WTC11 (cell line): Measurements from ENCODE around the gene MYLK. TPM values are rescaled to one million over a fixed set of nuclear protein-coding genes. Genes with fewer than 3 reads are reported as not detected.

ENCODE experiments used
- ATAC-seq: fragments of 200-7000 bp; cut with Tn5 transposase; 2 replicates; pipeline ENCODE4 v1.10.0; 2021; ENCODE audit warnings: mild to moderate bottlenecking, moderate library complexity
- CTCF ChIA-PET: fragments of 300-600 bp; sonication (Branson Sonifier 250); formaldehyde crosslinking; loops from one replicate; lab custom pipeline; 2021; ENCODE audit warnings: antibody characterized with exemption; lab: Charles Lee
- POLR2A ChIA-PET: fragments of 350-600 bp; sonication (Branson Sonifier 250); formaldehyde crosslinking; loops from one replicate; lab custom pipeline; 2021; ENCODE audit warnings: antibody characterized with exemption; lab: Charles Lee
- DNase-seq: peaks from one replicate; pipeline ENCODE4 v3.0.0; 2021; ENCODE audit warnings: low spot score
- H3K27ac Mint-ChIP-seq: 2 replicates; pipeline ENCODE4 v1.8.0; 2021; ENCODE audit warnings: mixed read lengths
- H3K27me3 Mint-ChIP-seq: 2 replicates; pipeline ENCODE4 v1.8.0; 2021; ENCODE audit warnings: low read depth, mild to moderate bottlenecking, moderate library complexity, mixed read lengths
- H3K36me3 Mint-ChIP-seq: 2 replicates; pipeline ENCODE4 v1.8.0; 2021; ENCODE audit warnings: mixed read lengths
- H3K4me1 Mint-ChIP-seq: 2 replicates; pipeline ENCODE4 v1.8.0; 2022; ENCODE audit warnings: mixed read lengths
- H3K4me3 Mint-ChIP-seq: 2 replicates; pipeline ENCODE4 v1.8.0; 2021; ENCODE audit warnings: mild to moderate bottlenecking, moderate library complexity, mixed read lengths
- H3K9me3 Mint-ChIP-seq: 2 replicates; pipeline ENCODE4 v1.8.0; 2021; ENCODE audit warnings: mixed read lengths
- E2F4 ChIP-seq: sonication (generic); formaldehyde crosslinking; IDR thresholded peaks from 2 replicates; pipeline ENCODE4 v1.8.1; 2022; ENCODE audit warnings: low read depth, mild to moderate bottlenecking, moderate library complexity, missing genetic modification reagents, borderline replicate concordance
- ELF4 ChIP-seq: sonication (generic); formaldehyde crosslinking; IDR thresholded peaks from 2 replicates; pipeline ENCODE4 v1.8.1; 2022; ENCODE audit warnings: low read depth, mild to moderate bottlenecking, moderate library complexity, missing genetic modification reagents
- ESRRA ChIP-seq: sonication (generic); formaldehyde crosslinking; IDR thresholded peaks from 2 replicates; pipeline ENCODE4 v1.8.1; 2022; ENCODE audit warnings: mild to moderate bottlenecking, missing genetic modification reagents, borderline replicate concordance
- GRHL2 ChIP-seq: fragments of 250-450 bp; sonication (Bioruptor Pico); IDR thresholded peaks from 2 replicates; pipeline ENCODE4 v1.8.0; 2022; ENCODE audit warnings: mild to moderate bottlenecking, moderate library complexity; ENCODE audit not compliant: insufficient replicate concordance, severe bottlenecking
- GTF2I ChIP-seq: fragments of 250-450 bp; sonication (Bioruptor Pico); conservative IDR thresholded peaks from 2 replicates; pipeline ENCODE4 v1.4.0; 2021; ENCODE audit warnings: mild to moderate bottlenecking
- HMGXB4 ChIP-seq: sonication (generic); formaldehyde crosslinking; IDR thresholded peaks from 2 replicates; pipeline ENCODE4 v1.8.1; 2023; ENCODE audit warnings: mild to moderate bottlenecking, moderate library complexity, missing genetic modification reagents
- KAT7 ChIP-seq: sonication (generic); formaldehyde crosslinking; IDR thresholded peaks from 2 replicates; pipeline ENCODE4 v1.8.1; 2023; ENCODE audit warnings: missing genetic modification reagents, mild to moderate bottlenecking, borderline replicate concordance
- MXD4 ChIP-seq: fragments of 250-450 bp; sonication (Bioruptor Pico); IDR thresholded peaks from 2 replicates; pipeline ENCODE4 v1.8.0; 2021; ENCODE audit warnings: mild to moderate bottlenecking, moderate library complexity, borderline replicate concordance
- MYBL2 ChIP-seq: sonication (generic); formaldehyde crosslinking; IDR thresholded peaks from 2 replicates; pipeline ENCODE4 v1.8.1; 2023; ENCODE audit warnings: mild to moderate bottlenecking, moderate library complexity, missing genetic modification reagents
- OVOL2 ChIP-seq: fragments of 250-450 bp; sonication (Bioruptor Pico); IDR thresholded peaks from 2 replicates; pipeline ENCODE4 v1.9.0; 2021; ENCODE audit warnings: mild to moderate bottlenecking, borderline replicate concordance
- PRDM15 ChIP-seq: sonication (generic); formaldehyde crosslinking; IDR thresholded peaks from 2 replicates; pipeline ENCODE4 v1.8.0; 2022; ENCODE audit warnings: missing genetic modification reagents
- PRRX2 ChIP-seq: fragments of 250-450 bp; sonication (Bioruptor Pico); IDR thresholded peaks from 2 replicates; pipeline ENCODE4 v1.8.0; 2021; ENCODE audit warnings: mild to moderate bottlenecking
- USF1 ChIP-seq: sonication (generic); formaldehyde crosslinking; IDR thresholded peaks from 2 replicates; pipeline ENCODE4 v1.8.0; 2022; ENCODE audit warnings: mild to moderate bottlenecking, missing genetic modification reagents
- USF2 ChIP-seq: sonication (generic); formaldehyde crosslinking; IDR thresholded peaks from 2 replicates; pipeline ENCODE4 v1.8.1; 2023; ENCODE audit warnings: mild to moderate bottlenecking, missing genetic modification reagents, moderate library complexity
- ZMAT4 ChIP-seq: fragments of 250-450 bp; sonication (Bioruptor Pico); IDR thresholded peaks from 2 replicates; pipeline ENCODE4 v1.9.0; 2021; ENCODE audit warnings: mild to moderate bottlenecking
- ZNF121 ChIP-seq: sonication (generic); formaldehyde crosslinking; IDR thresholded peaks from 2 replicates; pipeline ENCODE4 v1.8.0; 2023; ENCODE audit warnings: missing genetic modification reagents
- ZNF219 ChIP-seq: sonication (generic); formaldehyde crosslinking; IDR thresholded peaks from 2 replicates; pipeline ENCODE4 v1.8.0; 2023; ENCODE audit warnings: missing genetic modification reagents, mild to moderate bottlenecking, borderline replicate concordance
- ZNF317 ChIP-seq: sonication (generic); formaldehyde crosslinking; IDR thresholded peaks from 2 replicates; pipeline ENCODE4 v1.8.1; 2023; ENCODE audit warnings: low read depth, mild to moderate bottlenecking, moderate library complexity, missing genetic modification reagents, borderline replicate concordance
- ZNF416 ChIP-seq: fragments of 250-450 bp; sonication (Bioruptor Pico); IDR thresholded peaks from 2 replicates; pipeline ENCODE4 v1.9.0; 2021; ENCODE audit warnings: mild to moderate bottlenecking, inconsistent platforms
- ZNF512 ChIP-seq: sonication (generic); formaldehyde crosslinking; IDR thresholded peaks from 2 replicates; pipeline ENCODE4 v1.8.1; 2022; ENCODE audit warnings: missing genetic modification reagents, borderline replicate concordance
- ZSCAN18 ChIP-seq: fragments of 250-450 bp; sonication (Bioruptor Pico); IDR thresholded peaks from 2 replicates; pipeline ENCODE4 v2.1.2; 2022; ENCODE audit warnings: mild to moderate bottlenecking, moderate library complexity
- total RNA-seq: library from RNA; stranded (reverse); gene quantifications from 3 replicates; pipeline ENCODE4 v1.2.3, GENCODE V29; 2021

Gene MYLK
- total RNA-seq, 1 experiment from 2014 or later, result 10.4 TPM

- DNase-seq (no peak), ATAC-seq (no peak)
- no peak overlapping the region for H3K4me3 Mint-ChIP-seq
- peaks cover under 1% of the 10 kb centered on the region; the same call in 1 of the 2 replicates for H3K36me3 Mint-ChIP-seq
- H3K27me3 Mint-ChIP-seq, result no peaks in the 10 kb centered on the region; the same call in 1 of the 2 replicates
- ChIA-PET POLR2A (no interaction called here), CTCF (interaction anchor here (1.0 to 2.8 kb wide), 3 partner anchors 18 to 100 kb away, joined by 3 to 14 read pairs (median 5); no protein-coding TSS in a partner anchor)
- H3K27ac Mint-ChIP-seq, result no peak overlapping the region
- H3K4me1 Mint-ChIP-seq, result peaks cover 26% of the 10 kb centered on the region
- TF ChIP-seq ZNF121 (CRISPR knock-in tag), result no peak
- no peak for TF ChIP-seq GTF2I (CRISPR knock-in tag)
- no peak for TF ChIP-seq USF1 (CRISPR knock-in tag)
- no peak for TF ChIP-seq HMGXB4 (CRISPR knock-in tag)
- TF ChIP-seq ZSCAN18, result no peak
- no peak for TF ChIP-seq PRRX2
- TF ChIP-seq MYBL2 (CRISPR knock-in tag), result no peak
- TF ChIP-seq PRDM15 (CRISPR knock-in tag), result no peak
- TF ChIP-seq OVOL2, result no peak
- no peak for TF ChIP-seq MXD4
- TF ChIP-seq ZNF317, result no peak
- peaks cover 3% of the 10 kb centered on the region; the same call in 1 of the 2 replicates for H3K9me3 Mint-ChIP-seq
Measured at GRCh38 chr3:123624302-123624701, 259.8 kb downstream of the MYLK start.

- no peak overlapping the region for H3K4me3 Mint-ChIP-seq
- no peaks in the 10 kb centered on the region for H3K27me3 Mint-ChIP-seq
- ATAC-seq (no peak), DNase-seq (no peak)
- peaks cover 2% of the 10 kb centered on the region; the same call in 1 of the 2 replicates for H3K9me3 Mint-ChIP-seq
- no peak overlapping the region for H3K27ac Mint-ChIP-seq
- H3K36me3 Mint-ChIP-seq, result no peaks in the 10 kb centered on the region; the same call in 1 of the 2 replicates
- CTCF ChIA-PET, result interaction anchor here (1.0 to 2.8 kb wide), 3 partner anchors 18 to 101 kb away, joined by 3 to 14 read pairs (median 5); no protein-coding TSS in a partner anchor
- peaks cover 22% of the 10 kb centered on the region for H3K4me1 Mint-ChIP-seq
- POLR2A ChIA-PET, result no interaction called here
- TF ChIP-seq GRHL2 (CRISPR knock-in tag), result no peak
- no peak for TF ChIP-seq ZNF219
- no peak for TF ChIP-seq ELF4 (CRISPR knock-in tag)
- no peak for TF ChIP-seq GTF2I (CRISPR knock-in tag)
- TF ChIP-seq ZNF512, result no peak
- TF ChIP-seq ESRRA (CRISPR knock-in tag), result no peak
- no peak for TF ChIP-seq ZMAT4 (CRISPR knock-in tag)
- no peak for TF ChIP-seq USF2
- TF ChIP-seq KAT7 (CRISPR knock-in tag), result no peak
- no peak for TF ChIP-seq ZNF416 (CRISPR knock-in tag)
- no peak for TF ChIP-seq E2F4 (CRISPR knock-in tag)
Measured at GRCh38 chr3:123623346-123623880, 260.7 kb downstream of the MYLK start.
